Neural progenitor cell (in vitro differentiated cells): ENCODE results near the gene CBX6. TPM values are rescaled to one million over a fixed set of nuclear protein-coding genes. Genes with fewer than 3 reads are reported as not detected.

Experiments
- DNase-seq: peaks from one replicate; pipeline ENCODE4 v3.0.0-alpha.2; 2016; ENCODE audit warnings: low spot score
- H2AFZ ChIP-seq: fragments of 200-600 bp; sonication (generic); replicated peaks from 2 replicates; pipeline ENCODE4 v1.6.1; 2016; ENCODE audit warnings: antibody characterized with exemption
- H3F3A ChIP-seq: fragments of 200-600 bp; sonication (generic); 2 replicates; pipeline ENCODE4 v1.6.1; 2016; ENCODE audit warnings: antibody characterized with exemption, low read depth
- H3K27ac ChIP-seq: fragments of 200-600 bp; sonication (generic); 2 replicates; pipeline ENCODE4 v1.5.1; 2016; ENCODE audit warnings: mild to moderate bottlenecking
- H3K27me3 ChIP-seq: fragments of 200-600 bp; sonication (generic); 2 replicates; pipeline ENCODE4 v1.6.1; 2016; ENCODE audit warnings: mild to moderate bottlenecking, moderate library complexity
- H3K36me3 ChIP-seq: fragments of 200-600 bp; sonication (generic); 2 replicates; pipeline ENCODE4 v1.5.1; 2016
- H3K4me1 ChIP-seq: fragments of 200-600 bp; sonication (generic); 2 replicates; pipeline ENCODE4 v1.6.1; 2016; ENCODE audit warnings: mixed run types
- H3K4me2 ChIP-seq: fragments of 200-600 bp; sonication (generic); 2 replicates; pipeline ENCODE4 v1.6.1; 2016
- H3K4me3 ChIP-seq: fragments of 200-600 bp; sonication (generic); 2 replicates; pipeline ENCODE4 v1.5.1; 2016
- H3K79me2 ChIP-seq: fragments of 200-600 bp; sonication (generic); 2 replicates; pipeline ENCODE4 v1.6.1; 2016; ENCODE audit warnings: low read depth
- H3K9ac ChIP-seq: fragments of 200-600 bp; sonication (generic); 2 replicates; pipeline ENCODE4 v1.6.1; 2016
- H3K9me3 ChIP-seq: fragments of 200-600 bp; sonication (generic); 2 replicates; pipeline ENCODE4 v1.5.1; 2016; ENCODE audit warnings: low read depth
- H4K20me1 ChIP-seq: fragments of 200-600 bp; sonication (generic); 2 replicates; pipeline ENCODE4 v1.6.1; 2016; ENCODE audit warnings: low read depth
- H3K27ac Mint-ChIP-seq: 3 replicates; pipeline ENCODE4 v1.8.0; 2021; ENCODE audit warnings: mixed read lengths
- H3K27me3 Mint-ChIP-seq: 2 replicates; pipeline ENCODE4 v1.8.0; 2022; ENCODE audit warnings: low read depth, mild to moderate bottlenecking, inconsistent platforms, moderate library complexity, mixed read lengths; ENCODE audit not compliant: insufficient read depth
- H3K36me3 Mint-ChIP-seq: 3 replicates; pipeline ENCODE4 v1.8.0; 2021; ENCODE audit warnings: mixed read lengths
- H3K4me1 Mint-ChIP-seq: 3 replicates; pipeline ENCODE4 v1.8.0; 2021; ENCODE audit warnings: mixed read lengths
- H3K4me3 Mint-ChIP-seq: 3 replicates; pipeline ENCODE4 v1.8.0; 2021; ENCODE audit warnings: mild to moderate bottlenecking, moderate library complexity, mixed read lengths
- H3K9me3 Mint-ChIP-seq: 3 replicates; pipeline ENCODE4 v1.8.0; 2020; ENCODE audit warnings: mixed read lengths
- CTCF ChIP-seq: fragments of 200-600 bp; sonication (generic); IDR thresholded peaks from 2 replicates; pipeline ENCODE4 v1.5.1; 2017; ENCODE audit warnings: antibody characterized with exemption, mild to moderate bottlenecking
- EZH2 ChIP-seq: fragments of 200-600 bp; sonication (generic); IDR thresholded peaks from 2 replicates; pipeline ENCODE4 v1.6.1; 2017; ENCODE audit warnings: antibody characterized with exemption, mild to moderate bottlenecking, moderate library complexity
- EZH2phosphoT487 ChIP-seq: fragments of 200-600 bp; sonication (generic); IDR thresholded peaks from 2 replicates; pipeline ENCODE4 v1.6.1; 2017; ENCODE audit warnings: antibody characterized with exemption
- total RNA-seq: library from RNA; depleted of rRNA; stranded (reverse); fragments of >200 nt; gene quantifications from 2 replicates; pipeline ENCODE4 v1.2.3, GENCODE V29; 2015; ENCODE audit warnings: low replicate concordance

CBX6 gene
- total RNA-seq, 1 donor from 2014 or later: 14.0 TPM

GRCh38 chr22:38873469-38874411 lies 1.7 kb upstream of the CBX6 start:
- no peak for DNase-seq
- no peaks in the 10 kb centered on the region for H3K36me3 ChIP-seq
- H3K4me2 ChIP-seq: peak overlapping the region; percentile 92
- Mint-ChIP-seq H3K27ac (peak overlapping the region; percentile 46), H3K9me3 (no peaks in the 10 kb centered on the region), H3K36me3 (peaks cover 2% of the 10 kb centered on the region), H3K4me3 (peak overlapping the region; percentile 96), H3K27me3 (peaks cover 5% of the 10 kb centered on the region), H3K4me1 (peaks cover 36% of the 10 kb centered on the region)
- H4K20me1 ChIP-seq: peaks cover 23% of the 10 kb centered on the region
- peaks cover 24% of the 10 kb centered on the region for H3K4me1 ChIP-seq
- TF ChIP-seq EZH2phosphoT487: no peak
- no peak for TF ChIP-seq CTCF
- TF ChIP-seq EZH2: no peak
- no peak overlapping the region for H3K9ac ChIP-seq
- H3K4me3 ChIP-seq: peak overlapping the region; percentile 94
- no peaks in the 10 kb centered on the region for H3K27me3 ChIP-seq
- no peak overlapping the region for H3K27ac ChIP-seq
- H3K9me3 ChIP-seq: no peaks in the 10 kb centered on the region
- H3K79me2 ChIP-seq: peaks cover 23% of the 10 kb centered on the region
- H3F3A ChIP-seq: peaks cover 10% of the 10 kb centered on the region
- H2AFZ ChIP-seq: no peak overlapping the region

GRCh38 chr22:38872831-38873248 lies 824 bp upstream of the CBX6 start:
- Mint-ChIP-seq H3K27ac (peak overlapping the region; percentile 98), H3K4me1 (peaks cover 44% of the 10 kb centered on the region), H3K36me3 (peaks cover 2% of the 10 kb centered on the region), H3K27me3 (peaks cover 5% of the 10 kb centered on the region), H3K4me3 (peak overlapping the region; percentile 96), H3K9me3 (no peaks in the 10 kb centered on the region)
- TF ChIP-seq EZH2phosphoT487: peak; percentile 35
- no peak for TF ChIP-seq CTCF
- TF ChIP-seq EZH2: peak; percentile 43
- peak overlapping the region; percentile 92 for H3K4me2 ChIP-seq
- no peaks in the 10 kb centered on the region for H3K27me3 ChIP-seq
- no peak overlapping the region for H3K9ac ChIP-seq
- peaks cover 32% of the 10 kb centered on the region for H4K20me1 ChIP-seq
- peak overlapping the region; percentile 75 for H2AFZ ChIP-seq
- DNase-seq: peak; percentile 75
- H3K4me3 ChIP-seq: peak overlapping the region; percentile 94
- H3K36me3 ChIP-seq: no peaks in the 10 kb centered on the region
- peaks cover 29% of the 10 kb centered on the region for H3K79me2 ChIP-seq
- peaks cover 24% of the 10 kb centered on the region for H3K4me1 ChIP-seq
- H3K27ac ChIP-seq: no peak overlapping the region
- peaks cover 10% of the 10 kb centered on the region for H3F3A ChIP-seq
- no peaks in the 10 kb centered on the region for H3K9me3 ChIP-seq

GRCh38 chr22:38871360-38872171 lies 450 bp downstream of the CBX6 start:
- Histone ChIP-seq H3F3A (peaks cover 14% of the 10 kb centered on the region), H3K9ac (peak overlapping the region; percentile 43), H3K4me2 (peak overlapping the region; percentile 90), H3K4me3 (peak overlapping the region; percentile 94), H3K9me3 (no peaks in the 10 kb centered on the region), H3K4me1 (peaks cover 24% of the 10 kb centered on the region), H2AFZ (peak overlapping the region; percentile 31), H3K79me2 (peaks cover 34% of the 10 kb centered on the region), H3K27ac (no peak overlapping the region), H3K36me3 (no peaks in the 10 kb centered on the region), H4K20me1 (peaks cover 45% of the 10 kb centered on the region), H3K27me3 (no peaks in the 10 kb centered on the region)
- Mint-ChIP-seq H3K4me3 (peak overlapping the region; percentile 96), H3K27me3 (peaks cover 5% of the 10 kb centered on the region), H3K9me3 (no peaks in the 10 kb centered on the region), H3K4me1 (peaks cover 44% of the 10 kb centered on the region), H3K27ac (no peak overlapping the region), H3K36me3 (peaks cover 2% of the 10 kb centered on the region)
- peak; percentile 46 for DNase-seq
- TF ChIP-seq CTCF (no peak), EZH2 (no peak), EZH2phosphoT487 (no peak)
